Panc1 (cell line): Measurements from ENCODE around the gene KEL.

Experiments used
- POLR2AphosphoS5 ChIP-seq: IDR thresholded peaks from 2 replicates; pipeline ENCODE4 v1.6.1; 2012; ENCODE audit warnings: mild to moderate bottlenecking, low read depth, low read length, moderate library complexity
- SIN3A ChIP-seq: IDR thresholded peaks from 2 replicates; pipeline ENCODE4 v1.6.1; 2012; ENCODE audit warnings: low read depth, mild to moderate bottlenecking, low read length, moderate library complexity, borderline replicate concordance; ENCODE audit not compliant: insufficient read depth
- TF ChIP-seq, protein P1 (sequence below): fragments of 450-650 bp; IDR thresholded peaks from 2 replicates; pipeline ENCODE4 v1.5.1; 2017; ENCODE audit warnings: mild to moderate bottlenecking
- TF ChIP-seq, protein P2 (sequence below), 2 experiments: IDR thresholded peaks; 2 replicates each; pipeline ENCODE4 v1.6.1; 2011 to 2012; ENCODE audit warnings: low read depth in 2 of 2, control low read depth in 1 of 2, low read length in 1 of 2, mild to moderate bottlenecking in 1 of 2, moderate library complexity in 1 of 2; ENCODE audit not compliant: insufficient read depth in 1 of 2

DNA sequence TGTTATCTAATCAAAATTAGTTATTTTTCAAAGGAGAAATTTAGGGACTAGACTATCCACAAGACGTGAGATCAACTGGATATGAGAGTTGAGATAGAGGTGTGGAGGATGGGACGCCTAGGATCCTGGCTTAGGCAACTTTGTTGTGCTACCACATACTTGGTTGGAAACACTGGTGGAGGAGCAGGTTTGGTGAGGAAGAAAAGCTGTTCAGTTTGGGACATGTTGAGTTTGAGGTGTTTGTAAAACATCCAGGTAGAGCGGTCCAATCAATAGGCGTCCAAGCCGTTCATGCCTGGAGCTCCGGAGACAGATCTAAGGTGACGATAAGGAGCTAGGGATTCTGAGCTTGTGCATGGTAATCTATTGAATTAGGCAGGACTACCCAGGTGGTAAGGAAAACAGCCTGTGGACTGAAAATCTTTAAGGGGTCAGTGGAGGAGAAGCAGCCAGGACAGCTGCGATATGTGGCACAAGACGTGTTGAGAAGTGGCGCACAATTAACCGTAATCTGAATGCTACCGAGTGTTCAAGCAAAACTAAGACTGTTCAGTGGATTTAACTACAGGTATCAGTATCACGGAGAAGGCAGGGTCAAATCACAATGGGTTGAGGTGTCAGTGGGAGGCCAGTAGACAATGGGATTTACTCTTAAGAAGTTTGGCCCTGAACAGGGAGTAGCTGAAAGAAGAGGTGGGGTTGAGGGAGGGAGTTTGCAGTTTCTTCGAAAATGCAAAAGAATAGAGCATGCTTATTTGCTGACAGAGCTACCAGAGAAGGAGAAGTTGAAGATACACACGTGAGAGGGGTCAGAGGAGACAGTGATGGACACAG lies 60.5 kb downstream of the KEL start:
- TF ChIP-seq, protein P1, sequence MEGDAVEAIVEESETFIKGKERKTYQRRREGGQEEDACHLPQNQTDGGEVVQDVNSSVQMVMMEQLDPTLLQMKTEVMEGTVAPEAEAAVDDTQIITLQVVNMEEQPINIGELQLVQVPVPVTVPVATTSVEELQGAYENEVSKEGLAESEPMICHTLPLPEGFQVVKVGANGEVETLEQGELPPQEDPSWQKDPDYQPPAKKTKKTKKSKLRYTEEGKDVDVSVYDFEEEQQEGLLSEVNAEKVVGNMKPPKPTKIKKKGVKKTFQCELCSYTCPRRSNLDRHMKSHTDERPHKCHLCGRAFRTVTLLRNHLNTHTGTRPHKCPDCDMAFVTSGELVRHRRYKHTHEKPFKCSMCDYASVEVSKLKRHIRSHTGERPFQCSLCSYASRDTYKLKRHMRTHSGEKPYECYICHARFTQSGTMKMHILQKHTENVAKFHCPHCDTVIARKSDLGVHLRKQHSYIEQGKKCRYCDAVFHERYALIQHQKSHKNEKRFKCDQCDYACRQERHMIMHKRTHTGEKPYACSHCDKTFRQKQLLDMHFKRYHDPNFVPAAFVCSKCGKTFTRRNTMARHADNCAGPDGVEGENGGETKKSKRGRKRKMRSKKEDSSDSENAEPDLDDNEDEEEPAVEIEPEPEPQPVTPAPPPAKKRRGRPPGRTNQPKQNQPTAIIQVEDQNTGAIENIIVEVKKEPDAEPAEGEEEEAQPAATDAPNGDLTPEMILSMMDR = no peak
- TF ChIP-seq, protein P2, sequence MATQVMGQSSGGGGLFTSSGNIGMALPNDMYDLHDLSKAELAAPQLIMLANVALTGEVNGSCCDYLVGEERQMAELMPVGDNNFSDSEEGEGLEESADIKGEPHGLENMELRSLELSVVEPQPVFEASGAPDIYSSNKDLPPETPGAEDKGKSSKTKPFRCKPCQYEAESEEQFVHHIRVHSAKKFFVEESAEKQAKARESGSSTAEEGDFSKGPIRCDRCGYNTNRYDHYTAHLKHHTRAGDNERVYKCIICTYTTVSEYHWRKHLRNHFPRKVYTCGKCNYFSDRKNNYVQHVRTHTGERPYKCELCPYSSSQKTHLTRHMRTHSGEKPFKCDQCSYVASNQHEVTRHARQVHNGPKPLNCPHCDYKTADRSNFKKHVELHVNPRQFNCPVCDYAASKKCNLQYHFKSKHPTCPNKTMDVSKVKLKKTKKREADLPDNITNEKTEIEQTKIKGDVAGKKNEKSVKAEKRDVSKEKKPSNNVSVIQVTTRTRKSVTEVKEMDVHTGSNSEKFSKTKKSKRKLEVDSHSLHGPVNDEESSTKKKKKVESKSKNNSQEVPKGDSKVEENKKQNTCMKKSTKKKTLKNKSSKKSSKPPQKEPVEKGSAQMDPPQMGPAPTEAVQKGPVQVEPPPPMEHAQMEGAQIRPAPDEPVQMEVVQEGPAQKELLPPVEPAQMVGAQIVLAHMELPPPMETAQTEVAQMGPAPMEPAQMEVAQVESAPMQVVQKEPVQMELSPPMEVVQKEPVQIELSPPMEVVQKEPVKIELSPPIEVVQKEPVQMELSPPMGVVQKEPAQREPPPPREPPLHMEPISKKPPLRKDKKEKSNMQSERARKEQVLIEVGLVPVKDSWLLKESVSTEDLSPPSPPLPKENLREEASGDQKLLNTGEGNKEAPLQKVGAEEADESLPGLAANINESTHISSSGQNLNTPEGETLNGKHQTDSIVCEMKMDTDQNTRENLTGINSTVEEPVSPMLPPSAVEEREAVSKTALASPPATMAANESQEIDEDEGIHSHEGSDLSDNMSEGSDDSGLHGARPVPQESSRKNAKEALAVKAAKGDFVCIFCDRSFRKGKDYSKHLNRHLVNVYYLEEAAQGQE (IDR thresholded peaks at IDR 0.05; ENCODE audit: insufficient read depth in 1 of 2, low read depth in 2 of 2, low read length in 1 of 2) = no peak
- TF ChIP-seq POLR2AphosphoS5 (no peak), SIN3A (no peak)
